GM18873 (cell line): ENCODE data around the gene PARP11.

ENCODE experiments used
- ATAC-seq: cut with Tn5 transposase; IDR thresholded peaks from one replicate; pipeline ENCODE4 v1.9.1; 2021; ENCODE audit warnings: mild to moderate bottlenecking, moderate library complexity, moderate number of reproducible peaks; ENCODE audit not compliant: unreplicated experiment, low FRiP score

PARP11 gene

DNA sequence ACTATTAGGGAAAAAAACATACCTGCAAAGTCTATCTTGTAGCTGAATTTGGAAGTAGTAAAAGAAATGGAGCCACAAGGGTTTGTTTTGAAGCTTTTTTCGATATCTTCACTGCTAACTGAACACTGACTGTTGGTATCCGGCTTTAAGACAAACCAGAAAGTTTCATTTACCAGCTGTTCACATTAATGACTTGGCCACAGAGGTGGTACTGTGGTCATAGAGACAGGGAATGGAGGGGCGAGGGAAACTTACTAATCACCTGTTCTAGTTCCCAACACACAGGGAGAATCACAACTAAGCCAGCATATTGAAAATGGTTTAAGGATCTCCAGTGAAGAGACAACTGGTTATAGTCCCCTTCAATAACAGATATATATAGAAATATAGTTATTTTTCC is 44.3 kb downstream of the PARP11 start:
- ATAC-seq = no peak

DNA sequence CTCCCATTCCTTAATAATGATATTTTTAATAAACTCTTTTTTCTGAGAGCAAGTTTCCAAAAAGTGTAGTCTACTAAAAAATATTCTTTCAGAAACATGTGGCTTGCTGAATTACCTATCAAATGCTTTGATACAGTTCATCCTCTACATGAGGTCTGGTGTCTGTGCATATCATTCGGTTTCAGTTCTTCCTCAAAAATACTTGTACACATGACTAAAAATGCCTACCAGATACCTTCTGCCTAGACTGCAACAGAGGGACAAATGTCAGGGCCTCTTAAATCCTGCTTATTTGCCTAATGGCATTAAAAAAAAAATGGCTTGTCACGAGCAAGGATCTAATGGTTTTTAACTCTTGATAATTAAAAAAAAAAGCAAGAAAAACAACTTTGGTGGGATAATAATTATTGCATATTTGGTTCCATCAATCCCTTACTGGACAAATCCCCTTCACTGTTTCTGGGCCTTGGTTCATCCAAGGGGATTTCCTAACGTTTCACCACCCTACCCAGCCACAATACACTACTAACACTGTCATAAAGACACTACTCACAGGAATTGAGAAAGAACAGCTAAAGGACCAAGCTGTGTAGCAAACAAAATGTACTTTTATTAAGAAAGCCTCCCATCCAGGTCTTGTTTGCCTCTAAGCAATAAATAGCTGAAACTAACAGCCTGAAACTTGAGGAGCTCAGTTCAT is 45.7 kb downstream of the PARP11 start:
- ATAC-seq = no peak

DNA sequence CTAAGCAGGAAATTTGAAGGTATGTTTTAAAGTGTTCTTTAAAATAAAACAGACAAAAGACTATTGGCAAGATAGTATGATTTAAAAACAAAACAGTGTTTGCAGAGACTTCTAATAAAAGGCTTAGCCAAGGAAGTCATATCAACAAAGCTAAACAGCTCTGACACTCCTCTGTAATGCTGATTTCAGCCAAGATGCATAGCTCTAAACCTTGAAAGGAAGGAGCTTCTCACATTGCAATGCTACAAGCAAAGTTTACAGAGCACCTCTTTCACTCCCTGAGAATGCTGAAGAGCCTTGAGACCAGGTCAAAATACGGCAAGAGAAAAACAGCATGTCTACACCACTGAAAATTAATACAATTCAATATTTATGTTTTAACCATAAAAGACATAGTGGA is 51.8 kb downstream of the PARP11 start:
- ATAC-seq = no peak

DNA sequence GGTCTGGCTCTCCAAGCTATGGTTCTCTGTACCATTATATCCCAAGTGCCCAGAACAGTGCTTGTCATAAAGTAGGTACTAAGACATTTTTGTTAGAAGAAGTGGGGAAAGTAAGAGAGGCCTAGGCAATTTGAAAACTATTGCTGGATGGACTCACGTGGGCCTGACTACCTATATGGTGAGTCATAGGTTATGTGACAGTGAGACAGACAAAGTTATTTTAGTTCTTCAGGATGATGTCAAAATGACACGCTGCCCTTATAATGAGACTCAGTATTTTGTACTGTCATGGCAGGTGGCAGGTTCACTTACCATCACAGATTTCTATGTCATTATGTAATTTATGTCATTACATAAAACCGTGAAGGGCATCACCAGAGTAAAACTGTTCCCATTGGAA is 53.1 kb downstream of the PARP11 start:
- no peak for ATAC-seq

DNA sequence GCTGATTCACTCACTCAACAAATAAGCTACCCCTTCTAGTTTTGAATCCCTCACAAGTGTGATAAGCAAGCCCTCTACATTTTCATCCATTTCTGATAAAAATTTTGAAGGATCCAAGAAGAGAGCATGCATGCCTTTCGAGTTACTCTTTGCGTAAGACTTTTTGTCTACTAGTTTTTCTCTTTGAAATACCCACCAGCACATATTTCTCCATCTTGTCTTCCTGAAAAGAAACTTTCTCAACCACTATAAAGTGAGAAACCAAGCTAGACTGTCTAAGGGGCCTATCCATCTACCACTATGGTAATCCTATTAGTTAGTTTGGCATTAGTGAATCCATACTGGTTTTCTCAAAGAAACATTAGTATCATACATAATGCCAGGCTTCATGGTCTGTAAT is 56.9 kb downstream of the PARP11 start:
- no peak for ATAC-seq

DNA sequence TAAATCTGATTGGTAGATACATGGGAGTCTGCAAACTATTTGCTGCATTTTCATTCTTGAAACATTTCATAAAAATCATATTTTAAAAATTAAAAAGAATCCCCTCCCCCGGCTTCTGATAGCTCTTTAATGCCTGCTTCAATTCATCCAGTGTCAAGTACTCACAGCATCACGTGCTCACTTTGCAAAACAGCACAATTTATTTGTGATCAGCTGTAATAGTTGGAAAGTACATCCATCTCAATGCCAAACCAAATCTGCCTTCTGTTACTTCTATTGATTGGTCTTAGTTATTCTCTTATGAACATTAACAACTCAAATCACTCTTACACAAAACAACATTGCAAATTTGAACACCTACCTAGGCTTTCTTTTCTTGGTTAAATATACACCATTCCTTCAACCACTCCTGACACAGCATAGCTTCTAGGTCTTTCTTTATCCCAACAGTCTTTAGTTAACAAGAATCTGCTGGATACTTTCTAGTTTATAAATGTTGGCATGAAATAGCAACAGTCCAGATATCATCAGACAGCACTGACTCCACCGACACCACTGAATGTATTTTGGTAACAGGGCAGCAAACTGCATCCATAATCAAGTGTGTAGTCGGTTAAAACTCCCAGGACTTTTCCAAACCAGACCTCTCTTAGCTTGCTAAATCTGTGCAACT is 58.0 kb downstream of the PARP11 start:
- no peak for ATAC-seq

DNA sequence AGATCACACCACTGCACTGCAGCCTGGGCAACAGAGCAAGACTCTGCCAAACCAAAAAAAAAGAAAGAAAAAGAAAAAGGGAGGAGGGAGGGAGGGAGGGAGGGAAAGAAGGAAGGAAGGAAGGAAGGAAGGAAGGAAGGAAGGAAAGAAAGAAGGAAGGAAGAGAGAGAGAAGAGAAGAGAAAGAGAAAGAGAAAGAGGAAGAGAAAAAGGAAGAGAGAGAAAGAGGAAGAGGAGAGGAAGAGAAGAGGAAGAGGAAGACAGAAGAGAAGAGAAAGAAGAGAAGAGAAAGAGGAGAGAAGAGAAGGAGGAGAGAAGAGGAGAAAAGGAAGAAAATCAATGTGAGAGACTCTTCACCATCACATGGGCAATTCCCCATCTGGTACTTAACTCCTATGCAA is 62.7 kb downstream of the PARP11 start:
- no peak for ATAC-seq

DNA sequence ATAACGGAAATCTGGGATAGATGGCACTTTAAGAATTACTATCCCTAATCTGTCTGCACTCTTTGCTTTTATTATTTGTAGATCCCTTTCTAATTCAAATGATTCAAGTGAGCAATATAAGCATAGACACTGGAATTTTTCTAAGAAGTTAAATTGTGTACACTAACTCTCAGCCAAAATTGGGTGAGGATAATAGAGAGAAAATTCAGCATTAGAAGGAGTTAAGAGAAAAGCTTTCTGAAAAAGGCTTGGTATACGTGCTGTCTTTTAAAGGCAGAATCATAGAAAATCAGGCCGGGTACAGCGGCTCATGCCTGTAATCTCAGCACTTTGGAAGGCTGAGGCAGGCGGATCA is 63.2 kb downstream of the PARP11 start:
- ATAC-seq = no peak

DNA sequence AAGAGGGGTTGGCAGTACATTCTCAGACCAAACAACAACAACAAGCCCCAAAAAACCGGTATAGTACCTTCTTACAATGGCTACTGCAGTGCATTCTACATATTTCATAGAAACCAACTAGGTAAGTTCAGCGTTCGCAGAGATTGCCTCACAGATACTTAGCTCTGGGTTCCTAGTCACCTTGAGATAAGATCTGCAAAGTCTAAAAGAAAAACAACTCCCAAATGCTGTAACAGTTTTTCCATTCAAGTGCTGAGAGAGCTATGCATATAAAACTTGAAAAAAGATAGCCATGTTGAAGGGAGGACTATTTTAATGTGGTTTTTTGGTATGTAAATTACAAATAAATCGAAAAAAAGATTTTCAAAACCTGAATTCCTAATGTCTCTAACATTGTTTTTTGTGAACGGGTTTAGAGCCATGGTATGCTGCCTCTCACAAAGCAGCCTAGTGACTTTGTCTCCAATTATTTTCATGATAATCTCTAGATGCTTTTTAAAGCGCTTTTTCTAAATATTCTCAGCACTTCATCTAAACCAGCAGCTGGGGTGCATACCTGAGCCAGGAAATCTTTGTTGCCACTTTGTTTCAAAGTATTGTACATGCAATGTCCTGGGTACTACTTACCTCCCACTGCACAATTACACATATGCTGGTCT is 63.7 kb downstream of the PARP11 start:
- ATAC-seq = no peak

DNA sequence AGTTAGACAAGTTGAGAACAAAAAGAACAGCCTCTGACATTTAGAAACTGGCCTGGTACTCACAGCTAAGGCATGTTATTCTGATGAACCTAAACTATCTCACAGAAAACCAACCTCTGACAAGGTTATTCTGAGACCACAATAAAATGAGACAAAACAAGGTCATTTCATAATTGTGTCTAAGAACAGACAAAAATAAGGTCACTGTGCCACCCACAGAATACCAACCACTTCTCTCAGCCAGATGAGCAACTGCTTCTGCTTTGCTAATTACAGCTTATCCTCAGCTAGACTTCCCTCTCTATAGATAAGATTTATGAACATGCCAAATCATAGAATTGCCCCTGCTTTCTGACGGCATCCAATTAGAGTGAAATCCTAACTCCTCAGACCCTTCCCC is 68.1 kb downstream of the PARP11 start:
- ATAC-seq = no peak

DNA sequence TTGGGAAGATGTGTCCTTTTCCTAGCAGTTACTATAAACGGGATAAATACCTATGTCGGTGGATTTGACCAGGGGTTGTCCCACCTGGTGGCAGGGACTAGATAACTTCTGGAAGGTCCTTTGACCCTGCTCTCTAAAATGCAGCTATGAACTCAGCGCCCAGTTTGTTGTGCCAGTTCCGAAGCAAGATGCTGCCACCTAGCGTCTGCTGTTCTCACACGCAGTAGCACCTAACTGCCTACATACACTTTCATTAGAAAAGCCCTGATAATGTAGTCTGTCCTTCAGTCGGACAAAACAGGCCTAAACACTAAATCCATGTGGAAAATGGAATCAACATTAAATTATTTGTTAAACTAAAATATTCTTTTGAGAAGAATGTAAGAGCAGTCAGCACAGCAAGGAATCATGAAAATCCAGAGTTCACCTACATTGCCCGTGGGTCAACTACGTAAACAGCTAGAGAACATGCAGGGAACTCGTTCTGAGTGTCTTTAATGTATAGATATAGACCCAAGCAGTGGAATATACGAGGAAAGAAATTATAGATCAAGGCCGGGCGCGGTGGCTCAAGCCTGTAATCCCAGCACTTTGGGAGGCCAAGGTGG is 69.2 kb downstream of the PARP11 start:
- no peak for ATAC-seq

DNA sequence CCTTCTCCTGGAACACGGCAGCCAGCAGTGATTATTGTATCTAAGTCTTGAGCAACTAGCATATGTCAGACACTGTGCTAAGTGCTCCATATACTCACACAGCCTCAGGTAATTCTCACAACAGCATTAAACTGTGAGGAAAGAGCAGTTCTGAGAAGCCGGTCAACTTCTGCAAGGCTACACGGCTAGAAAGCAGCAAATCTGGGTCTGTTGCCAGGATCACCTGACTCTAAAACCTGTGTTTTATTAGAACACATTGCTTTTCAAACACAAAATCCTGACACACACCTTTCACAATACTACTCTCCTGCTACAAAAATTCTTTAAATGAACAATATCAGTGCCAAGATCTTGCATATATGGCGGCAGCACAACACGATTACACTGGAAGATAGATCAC is 70.5 kb downstream of the PARP11 start:
- no peak for ATAC-seq

DNA sequence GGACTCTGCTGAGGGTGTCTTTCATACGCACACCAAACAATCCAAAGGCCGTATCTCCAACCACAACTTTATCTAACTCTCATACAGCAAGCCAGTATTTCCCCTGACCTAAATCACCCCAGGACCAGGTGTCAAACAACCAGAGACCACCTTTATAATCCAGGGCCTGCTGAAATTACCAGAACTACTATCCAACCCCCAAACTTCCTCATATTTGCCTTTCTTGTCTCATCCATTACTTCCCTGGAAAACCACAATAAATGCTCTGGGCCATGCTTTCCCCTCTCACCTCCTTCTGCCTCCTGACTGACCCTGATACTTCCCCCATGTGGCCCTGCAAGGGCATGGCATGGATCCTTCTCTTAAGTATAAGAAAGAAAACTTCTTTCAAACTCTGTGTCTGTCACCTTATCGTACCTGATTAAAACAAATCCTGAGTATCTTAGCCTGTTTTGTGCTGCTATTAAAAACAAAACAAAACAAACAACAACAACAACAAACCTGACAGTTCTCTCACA is 75.6 kb downstream of the PARP11 start:
- no peak for ATAC-seq

DNA sequence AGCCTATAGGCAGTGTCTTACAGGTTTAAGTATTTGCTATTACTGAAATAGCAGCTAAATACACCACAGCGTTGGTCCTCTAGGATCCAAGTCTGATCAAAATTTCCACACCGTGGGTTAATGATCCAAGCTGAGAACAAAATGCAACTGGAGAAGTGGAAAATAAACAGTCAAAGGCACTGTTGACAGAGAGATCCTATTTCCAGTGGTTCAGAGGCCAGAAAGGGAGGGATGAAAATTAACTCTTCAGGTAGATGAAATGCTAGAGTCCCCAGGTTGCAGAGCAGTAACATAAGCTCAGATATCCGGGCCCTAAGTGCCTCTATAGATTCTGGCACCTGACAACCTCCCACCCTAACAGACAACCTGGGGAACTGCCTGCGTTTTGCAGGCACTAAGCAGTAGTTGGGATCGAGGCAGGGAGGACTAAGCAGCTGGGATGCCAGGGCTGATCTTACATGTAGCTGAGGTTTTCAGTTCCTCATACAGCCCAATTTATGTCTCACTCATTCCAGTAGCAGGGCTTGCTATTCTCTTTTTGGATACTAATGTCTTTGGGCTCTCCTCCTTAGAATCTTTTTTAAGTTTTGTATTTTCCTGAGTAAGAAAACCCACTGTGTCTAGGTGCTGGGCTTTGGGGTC is 77.6 kb downstream of the PARP11 start:
- no peak for ATAC-seq

DNA sequence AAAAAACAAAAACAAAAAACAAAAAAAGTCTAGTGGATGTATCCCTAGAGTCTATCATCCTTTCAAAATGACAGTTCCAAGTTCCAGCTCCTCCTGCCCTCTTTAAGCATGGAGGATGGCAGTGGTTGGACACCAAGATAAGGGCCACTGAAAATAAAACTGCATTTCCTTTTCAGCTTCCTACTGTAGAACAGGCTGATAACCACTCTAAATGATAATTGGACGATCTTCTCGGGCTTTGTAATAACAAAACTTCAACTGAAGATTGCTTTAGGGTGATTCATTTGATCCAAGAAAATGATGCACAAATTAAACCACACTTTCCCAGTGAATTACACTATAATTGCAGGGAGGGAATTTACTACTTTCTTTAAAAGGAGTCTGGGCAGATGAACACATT is 78.1 kb downstream of the PARP11 start:
- ATAC-seq = no peak

DNA sequence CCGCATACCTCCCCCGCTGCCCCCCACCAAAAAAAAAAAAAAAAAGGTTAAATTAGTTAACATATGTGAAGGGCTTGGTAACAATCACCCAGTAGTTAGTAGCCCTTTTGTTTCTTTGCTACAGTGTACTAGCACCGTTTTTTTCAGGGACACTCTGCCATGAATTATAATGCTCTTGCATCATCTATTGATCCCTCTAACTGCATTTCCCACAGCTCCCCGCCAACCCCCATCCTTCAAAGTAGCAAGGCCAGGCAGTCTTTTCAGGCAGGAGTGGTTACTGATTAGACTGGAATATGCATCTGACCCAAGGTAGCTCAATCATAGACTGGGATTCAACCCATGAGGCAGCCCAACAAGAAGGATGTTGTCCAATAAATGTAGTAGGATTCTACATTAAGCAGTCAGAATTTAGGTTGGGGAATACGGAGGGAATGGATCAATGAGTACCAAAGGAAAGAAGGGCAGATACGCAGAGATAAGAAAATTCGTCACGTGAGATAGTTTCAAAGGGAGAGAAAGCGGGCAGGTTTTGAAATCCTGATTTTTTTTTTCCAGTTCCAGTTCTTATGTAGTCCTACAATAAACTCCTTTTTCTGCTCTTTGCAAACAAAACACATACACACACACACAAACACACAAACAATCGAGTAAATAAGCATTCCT is 80.4 kb downstream of the PARP11 start:
- no peak for ATAC-seq

DNA sequence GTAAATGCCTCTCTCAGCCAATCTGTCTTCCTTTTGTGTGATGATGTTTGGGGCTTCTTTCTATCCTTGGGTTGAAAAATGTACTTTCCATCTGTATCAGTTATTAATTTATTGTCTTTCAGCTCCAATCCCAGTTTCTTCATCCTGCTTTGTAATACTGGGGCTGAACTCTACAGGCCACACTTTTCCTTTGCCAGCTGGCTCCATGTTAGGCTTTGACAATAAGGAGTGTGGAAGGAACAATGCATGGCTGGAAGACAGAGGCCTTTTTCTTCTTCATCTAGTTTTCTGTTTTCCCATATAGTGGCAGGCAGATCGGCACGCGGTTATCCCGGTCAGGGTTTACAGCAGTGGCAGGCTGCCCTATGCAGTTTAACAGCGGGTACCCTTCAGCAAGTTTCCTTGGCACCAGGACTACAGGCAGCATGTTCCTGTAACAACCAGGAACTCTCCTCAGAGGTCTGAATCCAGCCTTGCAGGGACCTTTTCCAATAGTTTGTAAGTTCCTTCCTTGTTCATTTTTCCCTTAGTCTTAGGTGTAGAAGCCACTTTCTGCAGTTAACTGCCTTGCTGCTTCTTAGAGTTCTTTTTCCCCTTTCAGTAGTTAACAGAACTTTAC is 81.8 kb downstream of the PARP11 start:
- ATAC-seq = no peak

DNA sequence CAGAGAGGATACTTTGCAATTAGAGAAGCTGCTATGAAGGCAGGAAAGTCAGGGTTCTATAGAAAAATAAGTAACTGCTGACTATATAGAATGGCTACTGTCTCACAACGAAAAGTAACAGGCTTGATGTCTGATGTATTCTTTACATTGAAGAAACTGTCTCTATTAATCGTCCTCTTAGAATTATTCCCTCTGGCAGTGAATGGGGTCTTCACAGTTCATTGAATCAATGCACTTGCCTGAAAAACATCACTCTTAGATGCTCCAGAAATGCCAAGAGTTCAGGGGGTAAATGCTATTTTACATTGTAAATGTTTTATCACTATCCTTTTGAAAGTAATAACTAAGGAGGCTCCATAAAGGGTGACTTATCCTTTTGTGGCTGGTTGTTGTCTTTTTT is 82.6 kb downstream of the PARP11 start:
- no peak for ATAC-seq

DNA sequence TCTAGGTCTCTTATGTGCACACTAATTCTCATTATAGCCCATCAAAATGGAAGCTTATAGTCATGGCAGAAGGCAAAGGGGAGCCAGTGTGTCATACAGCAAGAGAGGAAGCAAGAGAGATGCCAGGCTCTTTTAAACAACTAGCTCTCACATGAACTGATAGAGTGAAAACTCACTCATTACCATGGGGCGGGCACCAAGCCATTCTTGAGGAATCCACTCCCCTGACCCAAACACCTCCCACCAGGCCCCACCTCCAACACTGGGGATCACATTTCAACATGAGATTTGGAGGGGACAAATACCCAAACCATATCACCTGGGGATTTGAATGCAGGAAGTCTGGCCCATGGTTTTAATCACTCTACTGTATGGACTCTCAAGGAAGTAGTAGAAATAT is 83.4 kb downstream of the PARP11 start:
- no peak for ATAC-seq

DNA sequence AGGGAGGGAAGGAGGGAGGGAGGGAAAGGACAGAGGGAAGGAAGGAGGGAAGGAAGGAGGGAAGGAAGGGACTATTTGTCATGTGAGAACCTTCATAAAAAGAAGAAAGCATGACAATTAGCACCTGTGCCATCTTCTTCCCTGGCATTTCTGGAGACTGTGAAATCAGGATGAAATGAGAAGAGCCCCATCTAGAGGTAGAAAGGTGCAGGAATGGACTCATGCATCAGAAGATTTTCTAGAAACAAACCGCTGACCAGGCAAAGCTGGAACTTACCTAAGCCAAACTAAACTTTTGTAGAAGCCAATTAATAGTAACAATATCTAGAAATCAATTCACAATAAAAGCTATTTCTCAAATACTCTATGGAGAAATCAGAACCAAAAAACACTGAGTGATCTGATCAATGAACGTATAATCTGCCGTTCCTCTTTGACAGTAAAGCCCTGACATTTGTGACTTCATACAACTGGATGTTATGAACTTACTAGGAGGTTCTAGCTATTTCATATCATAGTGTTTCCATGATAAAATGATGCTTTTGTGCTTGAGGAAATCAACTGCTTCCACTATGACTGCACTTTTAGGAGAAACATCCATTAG is 95.9 kb downstream of the PARP11 start:
- no peak for ATAC-seq
